GM19324 (cell line): ENCODE data around the gene B9D1.

ENCODE experiments used
- ATAC-seq: cut with Tn5 transposase; IDR thresholded peaks from one replicate; pipeline ENCODE4 v1.9.1; 2021; ENCODE audit warnings: mild to moderate bottlenecking, moderate library complexity; ENCODE audit not compliant: unreplicated experiment, low FRiP score

Gene B9D1

DNA sequence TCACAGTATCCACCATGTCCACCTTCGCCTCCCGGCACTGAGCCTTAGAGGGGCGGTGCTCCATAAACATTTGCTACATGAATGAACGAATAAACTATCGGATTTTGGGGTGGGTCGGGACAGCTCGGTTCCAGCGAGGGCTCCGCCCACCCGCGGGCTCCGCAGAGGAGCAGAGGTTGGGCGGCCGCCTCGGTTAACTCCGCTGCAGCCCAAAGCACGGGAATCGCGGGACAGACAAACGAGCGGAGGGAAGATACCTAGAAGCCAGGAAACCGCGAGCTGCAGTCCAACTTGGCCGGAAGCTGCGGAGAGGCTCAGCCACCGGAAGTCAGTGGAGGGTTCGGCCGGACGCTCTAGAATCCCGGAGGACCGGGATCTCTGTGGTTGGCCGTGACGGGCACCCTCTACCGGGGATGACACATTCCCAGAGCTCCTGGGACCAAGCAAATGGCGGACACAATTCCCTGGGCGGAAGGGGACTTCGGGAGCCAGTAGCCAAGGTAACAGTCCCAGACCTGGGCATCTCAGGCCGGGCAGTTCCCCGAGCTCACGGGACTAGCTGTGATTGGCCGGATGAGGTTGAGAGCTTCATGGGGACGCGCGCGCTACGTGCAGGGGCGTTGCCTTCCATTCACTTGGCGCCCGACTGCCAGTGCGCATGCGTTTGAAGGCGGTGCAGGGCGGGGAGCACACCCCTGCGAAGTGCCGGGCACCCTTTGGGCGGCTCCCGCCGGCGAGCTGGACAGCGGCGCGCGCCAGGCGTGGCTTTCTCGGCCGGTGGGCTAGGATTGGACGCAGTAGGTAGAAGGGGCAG lies 15.3 kb upstream of the B9D1 start:
- peak; percentile 95 for ATAC-seq

DNA sequence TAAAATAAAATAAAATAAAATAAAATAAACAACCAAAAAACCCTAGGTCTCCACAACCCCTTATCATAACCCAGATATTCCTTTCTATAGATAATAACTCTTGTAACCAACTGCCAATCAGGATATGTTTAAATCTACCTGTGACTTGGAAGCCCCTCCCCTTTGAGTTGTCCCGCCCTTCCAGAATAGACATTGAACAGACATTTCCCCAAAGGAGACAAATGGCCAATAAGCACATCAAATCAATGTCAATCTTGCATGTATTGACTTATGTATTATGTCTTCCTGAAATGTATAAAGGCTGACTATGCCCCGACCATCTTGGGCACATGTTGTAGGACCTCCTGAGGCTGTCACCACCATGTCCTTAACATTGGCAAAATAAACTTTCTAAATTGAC lies 14.3 kb upstream of the B9D1 start:
- ATAC-seq = no peak

DNA sequence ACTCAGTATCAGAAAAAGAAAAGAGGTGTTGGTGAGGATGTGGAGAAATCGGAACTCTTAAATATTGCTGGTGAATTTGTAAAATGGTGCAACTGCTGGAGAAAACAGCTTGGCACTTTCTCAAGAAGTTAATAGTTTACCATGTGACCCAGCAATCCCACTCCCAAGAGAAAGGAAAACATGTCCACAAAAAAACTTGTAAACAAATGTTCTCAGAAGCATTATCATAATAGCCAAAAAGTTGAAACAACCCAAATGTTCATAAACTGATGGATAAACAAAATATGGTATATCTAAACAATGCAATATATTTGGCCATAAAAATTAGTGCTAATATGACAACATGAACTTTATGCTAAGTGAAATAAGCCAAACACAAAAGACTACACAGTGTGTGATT lies 13.2 kb upstream of the B9D1 start:
- no peak for ATAC-seq

DNA sequence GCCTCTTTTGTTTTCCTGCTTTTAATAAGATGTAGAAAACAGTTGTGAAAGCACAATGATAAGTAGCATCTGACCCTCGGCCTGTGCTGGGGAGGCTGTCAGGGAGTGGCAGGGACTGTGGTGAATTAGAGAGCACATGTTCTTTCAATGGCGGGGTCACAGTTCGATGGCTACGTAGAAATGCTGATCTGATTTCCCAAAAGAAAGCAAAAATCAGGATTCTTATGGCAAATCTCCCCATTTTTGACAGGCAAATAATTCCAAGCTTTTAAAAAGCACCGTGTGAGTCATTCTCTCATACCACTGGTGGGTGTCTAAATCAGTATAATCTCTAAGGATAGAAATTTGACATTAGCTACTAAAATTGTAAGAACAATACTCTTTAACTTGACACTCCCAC lies 11.6 kb upstream of the B9D1 start:
- ATAC-seq = no peak

DNA sequence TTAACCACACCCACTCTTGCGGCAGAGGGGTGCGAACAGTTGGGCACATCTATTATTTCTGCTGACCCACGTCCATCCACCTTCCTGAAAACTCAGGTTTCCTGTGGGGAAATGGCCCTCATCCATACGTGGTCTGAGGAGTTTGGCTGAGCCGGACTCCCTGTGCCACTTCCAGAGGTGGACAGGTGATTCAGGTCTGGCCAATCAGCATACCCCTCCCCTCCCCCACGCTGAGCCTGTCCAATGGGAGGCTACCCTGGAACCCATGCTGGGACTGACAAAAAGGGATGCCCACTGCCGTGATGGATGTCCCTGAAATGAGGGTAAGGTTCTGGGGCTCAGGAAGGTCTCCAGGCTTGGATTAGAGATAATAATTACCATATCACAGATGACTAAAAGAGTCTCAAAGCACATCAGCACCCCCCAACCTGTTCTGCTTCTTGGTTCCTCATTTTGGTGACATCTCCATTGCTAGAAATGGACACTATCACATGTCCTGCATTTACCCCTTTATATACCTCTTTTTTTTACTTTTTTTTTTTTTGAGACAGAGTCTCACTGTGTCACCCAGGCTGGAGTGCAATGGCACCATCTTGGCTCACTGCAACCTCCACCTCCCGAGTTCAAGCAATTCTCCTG lies 10.5 kb upstream of the B9D1 start:
- ATAC-seq = no peak

DNA sequence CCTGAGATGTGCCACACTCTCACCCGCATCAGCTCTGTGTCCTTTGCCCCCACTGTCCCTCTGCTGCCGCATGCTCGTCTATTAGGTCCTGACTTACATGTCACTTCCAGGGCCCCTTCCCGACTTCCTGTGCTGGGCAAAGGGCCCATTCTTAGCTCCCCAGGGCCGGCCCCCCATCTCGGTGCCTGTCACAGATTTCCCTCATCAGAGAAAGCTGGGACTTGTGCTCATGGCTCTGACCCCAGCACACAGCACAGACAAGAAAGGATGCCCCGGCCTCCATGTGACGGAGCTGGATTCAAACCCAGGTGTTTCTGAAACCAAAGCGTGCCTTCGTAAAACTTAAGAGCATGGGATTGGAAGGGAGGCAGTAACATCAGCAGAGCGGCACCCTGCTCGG lies 9.9 kb upstream of the B9D1 start:
- no peak for ATAC-seq

DNA sequence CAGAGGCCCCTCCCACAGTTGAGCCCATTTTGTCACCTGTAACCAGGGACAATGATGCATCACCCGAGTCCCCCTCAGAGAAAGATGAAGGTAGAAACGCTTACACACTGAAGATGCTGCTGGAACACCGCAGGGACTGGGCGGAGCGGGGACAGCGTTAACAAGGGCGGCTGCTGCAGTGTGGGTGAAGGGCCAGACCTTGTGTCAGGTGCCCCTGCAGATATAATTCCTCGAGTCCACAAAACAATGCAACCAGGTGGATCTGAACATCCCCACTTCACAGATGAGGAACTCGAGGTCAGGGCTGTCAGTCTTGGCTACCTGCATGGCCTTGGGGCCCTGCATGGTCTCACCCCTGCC lies 9.5 kb upstream of the B9D1 start:
- ATAC-seq = no peak

DNA sequence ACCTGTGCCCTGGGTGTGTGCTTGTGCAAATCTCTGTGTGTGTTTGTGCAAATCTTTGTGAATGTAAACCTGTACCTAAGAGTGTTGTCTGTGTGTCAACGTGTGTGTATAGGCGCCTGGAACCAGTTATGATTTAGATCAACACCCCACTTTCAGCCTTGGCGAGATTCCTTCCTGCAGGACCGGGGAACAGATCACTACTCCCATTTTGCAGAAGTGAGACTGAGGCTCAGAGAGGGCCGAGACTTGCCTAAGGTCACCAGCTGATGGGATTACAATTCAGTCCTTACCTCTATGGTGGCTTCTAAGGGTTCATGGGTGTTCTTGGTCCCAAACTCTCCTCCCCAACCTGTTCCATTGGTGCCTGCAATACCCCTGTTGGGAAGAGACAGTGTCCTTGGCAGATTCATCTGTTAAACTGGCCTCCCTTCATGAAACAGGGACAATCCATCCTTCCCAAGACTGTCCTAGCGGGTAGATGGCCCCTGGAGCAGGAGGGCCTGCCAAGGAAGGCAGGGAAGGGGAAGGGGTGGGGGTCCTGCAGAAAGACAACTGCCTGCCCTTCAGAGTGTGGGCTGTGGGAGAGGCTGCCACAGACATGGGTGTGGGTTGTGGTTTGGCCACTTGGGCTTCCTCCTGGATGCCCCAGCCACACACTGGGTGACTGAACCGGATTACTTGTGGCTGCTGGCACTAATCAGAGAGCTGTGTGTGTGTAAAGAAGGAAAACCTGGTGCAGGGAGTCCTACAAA lies 8.9 kb upstream of the B9D1 start:
- ATAC-seq = no peak

DNA sequence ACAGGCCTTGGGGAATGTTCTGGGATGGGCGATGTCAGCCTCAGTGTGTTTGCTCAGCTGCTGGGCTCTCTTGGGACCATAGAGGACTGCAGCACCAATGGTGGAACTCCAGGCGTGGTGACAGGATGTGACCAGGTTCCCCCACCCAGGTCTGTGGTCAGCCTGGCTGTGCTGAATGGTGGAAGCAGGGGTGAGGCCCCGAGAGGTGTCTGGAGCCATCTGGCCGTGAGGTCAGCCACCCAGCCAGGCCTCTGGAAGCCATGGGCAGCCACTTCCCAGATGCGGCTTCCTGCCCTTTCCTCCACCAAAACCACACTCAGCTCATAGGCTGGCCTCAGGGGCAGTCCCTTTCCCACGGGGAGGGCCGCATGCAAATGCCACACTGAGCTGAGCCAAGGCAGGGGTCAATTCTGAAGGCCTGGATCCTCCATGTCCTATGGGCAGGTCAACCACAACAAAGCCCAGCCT lies 8.0 kb upstream of the B9D1 start:
- no peak for ATAC-seq

DNA sequence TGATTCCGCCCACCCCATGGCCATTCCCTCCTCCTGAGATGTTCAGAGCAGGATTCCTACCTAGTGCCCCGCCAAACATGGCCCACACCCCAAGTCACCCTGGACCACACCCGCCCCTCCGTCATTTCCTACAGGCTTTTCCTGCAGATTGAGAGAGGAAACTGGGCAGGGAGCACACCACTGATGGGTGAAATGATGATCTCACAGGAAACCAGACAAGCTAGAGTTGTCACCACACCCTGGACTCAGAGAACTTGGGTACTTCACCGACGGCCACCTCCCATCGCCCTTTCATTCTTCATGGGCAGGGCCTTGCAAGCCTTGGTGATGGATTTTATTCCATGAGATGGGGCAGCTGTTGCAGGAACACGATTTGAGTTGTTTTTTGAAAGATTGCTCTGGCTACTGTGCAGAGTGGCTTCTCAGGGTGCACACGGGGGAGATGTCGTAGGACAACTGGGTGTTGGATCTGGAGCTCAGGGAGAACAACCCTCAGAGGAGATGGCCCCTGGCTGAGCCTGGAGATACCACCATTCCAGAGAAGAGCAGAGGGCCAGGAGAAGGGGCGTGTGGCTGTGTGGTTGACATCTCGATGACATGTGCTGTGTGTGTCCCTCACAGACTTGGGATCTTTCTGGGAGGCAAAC lies 7.4 kb upstream of the B9D1 start:
- no peak for ATAC-seq

DNA sequence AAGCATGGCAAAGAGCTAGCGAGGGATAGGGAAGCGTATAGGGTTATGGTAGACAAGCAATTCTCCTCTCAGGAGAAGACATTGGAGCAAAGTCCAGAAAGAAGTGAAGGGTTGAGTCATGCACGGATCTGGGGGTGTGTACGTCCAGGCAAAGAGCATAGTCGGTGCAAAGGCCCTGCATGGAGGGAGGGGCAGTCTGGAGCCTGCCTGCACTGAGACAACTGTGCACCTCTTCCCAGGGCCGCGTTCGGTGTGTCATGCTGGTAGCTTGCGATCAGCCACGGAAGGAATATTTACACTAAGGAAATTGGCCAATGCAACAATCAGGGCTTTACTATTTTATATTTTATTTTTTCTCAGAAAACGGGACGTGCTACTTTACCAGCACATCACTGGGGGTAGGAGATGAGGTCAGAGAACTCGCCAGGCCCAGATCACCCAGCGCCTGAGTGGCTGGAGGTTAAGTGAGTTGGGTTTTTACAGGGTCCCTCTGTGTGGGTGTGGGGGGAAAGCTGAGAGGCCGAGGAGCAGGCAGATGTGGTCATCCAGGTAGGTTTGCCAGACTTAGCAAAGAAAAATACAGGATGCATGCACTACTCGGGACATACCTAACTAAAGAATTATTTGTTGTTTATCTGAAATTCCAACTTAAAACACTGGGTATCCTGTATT lies 6.7 kb upstream of the B9D1 start:
- no peak for ATAC-seq

DNA sequence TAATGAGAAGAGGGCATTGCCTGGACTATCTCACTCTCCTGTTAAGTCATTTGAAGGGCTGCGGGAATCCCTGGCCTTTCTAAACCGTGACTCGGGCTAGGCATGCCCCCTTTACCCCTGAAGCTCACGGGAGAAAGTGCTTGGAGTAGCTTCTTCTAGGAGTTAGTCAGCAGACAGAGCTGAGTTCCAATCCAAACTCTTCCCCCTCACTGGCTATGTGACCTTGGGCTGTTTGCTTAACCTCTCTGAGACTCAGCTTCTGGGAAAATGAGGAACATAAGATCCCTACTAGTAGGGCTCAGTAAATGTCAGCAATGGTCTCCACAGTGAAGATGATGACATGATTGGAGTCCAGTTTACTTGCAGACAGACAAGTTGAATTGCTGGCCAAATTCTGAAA lies 5.7 kb upstream of the B9D1 start:
- no peak for ATAC-seq

DNA sequence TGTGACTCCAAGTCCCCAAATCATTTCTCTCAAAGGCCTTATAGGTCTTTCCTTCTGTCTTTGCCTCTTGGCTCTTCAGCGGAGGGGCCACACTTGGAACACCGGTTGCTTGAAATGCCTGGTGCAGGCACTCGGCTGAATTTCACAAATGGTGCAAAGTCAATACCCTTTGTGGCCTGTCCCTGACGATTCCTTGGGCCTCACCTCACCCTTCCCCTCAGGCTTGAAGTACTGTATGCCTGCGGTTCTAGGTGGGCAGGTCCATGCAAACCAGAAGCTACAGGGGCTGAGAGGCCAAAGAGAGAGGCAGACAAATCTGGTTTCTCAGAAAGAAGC lies 4.1 kb upstream of the B9D1 start:
- ATAC-seq = no peak

DNA sequence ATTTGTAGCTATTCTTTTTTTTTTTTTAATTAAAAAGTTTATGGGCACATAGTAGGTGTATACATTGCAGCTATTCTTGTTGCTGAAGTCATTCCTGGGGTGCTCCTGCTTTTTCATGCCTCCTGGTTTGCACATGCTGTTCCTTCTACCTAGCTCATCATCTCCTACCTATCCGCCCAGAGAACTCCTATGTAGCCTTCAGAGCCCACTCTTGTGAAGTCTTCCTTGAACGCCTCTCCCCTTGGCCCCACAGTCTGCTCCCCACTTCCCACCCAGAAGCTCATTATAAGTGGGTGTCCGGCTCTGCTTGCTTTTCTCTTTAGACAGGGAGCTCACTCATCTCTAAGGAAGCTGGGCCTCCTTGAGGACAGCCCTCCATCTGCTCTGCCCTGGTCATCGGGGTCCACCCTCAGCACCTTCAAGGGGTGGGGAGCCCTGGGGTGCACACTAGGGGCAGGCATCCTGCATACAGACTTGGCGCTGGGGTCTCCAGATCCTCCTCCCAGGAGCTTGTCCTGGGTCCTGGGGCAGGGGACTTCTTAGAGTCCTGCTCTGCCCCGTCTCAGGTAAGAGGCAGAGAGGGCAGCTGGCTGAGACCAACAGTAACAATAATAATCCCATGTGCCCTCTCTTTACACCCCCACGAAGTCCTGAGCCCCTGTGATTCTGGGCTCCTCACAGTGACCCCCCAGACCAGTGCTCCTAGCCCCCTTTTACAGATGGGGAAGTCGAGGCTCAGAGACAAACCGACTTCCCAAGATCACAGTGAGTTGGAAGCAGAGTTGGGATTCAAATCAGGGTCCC lies 3.5 kb upstream of the B9D1 start:
- ATAC-seq = no peak

DNA sequence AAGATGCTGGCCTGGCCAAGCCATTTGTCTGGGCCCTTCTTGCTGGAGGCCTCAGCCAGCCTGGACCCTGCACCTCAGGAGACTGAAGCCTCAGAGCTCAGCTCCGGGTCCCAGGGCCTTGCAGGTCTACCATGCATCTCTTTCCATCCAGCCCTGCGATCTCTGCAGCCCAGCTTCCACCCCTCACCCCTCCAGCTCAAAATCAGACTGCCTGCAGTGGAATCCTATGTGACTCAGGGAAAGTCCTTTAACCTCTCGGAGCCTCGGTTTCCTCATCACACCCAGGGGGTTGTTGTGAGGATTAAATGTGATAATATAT lies 2.9 kb upstream of the B9D1 start:
- no peak for ATAC-seq

DNA sequence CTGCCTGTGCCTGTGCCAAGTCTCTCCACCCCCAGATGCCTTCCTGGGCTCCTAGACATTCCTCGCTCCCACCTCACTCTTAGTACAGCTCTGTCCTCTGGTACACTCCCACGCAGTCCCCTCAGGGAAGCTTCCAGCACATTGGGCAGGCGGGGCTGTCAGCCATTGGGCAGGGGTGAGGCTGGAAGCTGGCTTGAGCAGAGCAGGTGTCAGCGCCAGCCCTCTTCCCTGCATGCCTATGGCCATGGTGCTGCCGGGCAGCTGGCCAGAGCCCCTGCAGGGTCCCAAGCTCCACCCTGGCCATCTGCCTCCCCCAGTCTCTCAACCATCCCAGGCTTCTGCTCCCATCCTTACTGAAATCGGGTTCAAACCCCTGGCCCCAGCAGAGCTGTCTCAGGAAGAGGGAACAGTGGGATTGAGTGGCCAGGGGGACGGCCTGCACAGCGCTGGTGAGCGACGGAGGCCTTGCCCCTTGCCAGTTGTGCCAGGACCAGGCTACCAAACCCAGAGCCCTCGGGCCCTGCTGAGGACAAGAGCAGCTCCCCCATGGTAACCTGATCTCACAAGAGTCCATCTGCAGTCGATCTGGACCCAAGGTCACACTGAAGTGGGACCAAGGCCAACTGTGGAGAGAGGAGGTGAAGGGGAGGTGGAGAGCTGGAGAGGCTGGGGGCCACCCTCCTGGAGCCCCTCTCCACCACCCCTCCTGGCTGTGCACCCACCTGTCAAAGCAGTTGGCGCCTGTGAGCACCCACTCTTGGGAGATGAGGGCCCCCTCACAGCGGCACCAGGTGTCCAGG lies 2.4 kb upstream of the B9D1 start:
- ATAC-seq = no peak

DNA sequence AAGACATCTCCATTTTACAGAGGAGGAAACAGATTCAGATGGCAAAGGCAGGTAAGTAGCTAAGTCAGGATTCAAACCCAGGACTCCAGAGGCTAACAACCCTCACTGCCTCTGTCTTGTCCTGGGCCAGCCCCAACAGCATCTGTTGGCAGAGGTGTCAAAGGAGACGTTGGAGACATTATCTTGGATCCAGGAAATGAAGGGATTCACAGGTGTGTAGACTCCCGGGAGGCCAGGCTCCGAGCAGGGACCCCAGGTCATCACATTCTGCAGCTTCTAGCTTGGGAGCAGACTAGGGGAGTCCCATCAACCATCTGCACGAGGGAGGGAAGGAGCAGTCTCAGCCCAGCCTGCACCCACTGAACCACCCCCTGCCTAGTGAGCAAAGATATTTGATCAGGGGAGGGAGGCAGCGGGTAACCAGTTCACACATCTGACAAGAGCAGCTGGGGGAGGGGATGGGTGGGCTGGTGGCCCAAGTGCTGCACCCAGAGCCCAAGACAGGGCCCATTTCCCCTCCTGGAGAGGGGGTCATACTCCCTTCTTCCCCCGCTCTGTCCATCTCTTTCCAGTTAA lies 1.0 kb upstream of the B9D1 start:
- no peak for ATAC-seq

DNA sequence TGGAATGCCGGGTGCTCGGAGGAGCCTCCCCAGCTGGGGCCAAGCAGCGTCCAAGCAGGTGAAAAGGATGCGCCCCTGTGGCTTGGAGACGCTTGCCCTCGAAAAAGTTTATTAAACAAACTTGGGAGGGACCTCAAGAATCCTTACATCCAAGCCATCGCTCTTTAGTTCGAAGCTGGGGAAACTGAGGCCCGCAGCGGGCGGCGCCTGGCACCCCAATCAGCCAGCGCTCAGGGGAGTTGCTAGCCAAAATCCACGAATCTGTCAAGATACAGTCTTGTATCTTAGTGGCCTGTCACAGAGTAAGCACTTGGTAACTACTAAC lies 553 bp upstream of the B9D1 start:
- ATAC-seq = no peak

DNA sequence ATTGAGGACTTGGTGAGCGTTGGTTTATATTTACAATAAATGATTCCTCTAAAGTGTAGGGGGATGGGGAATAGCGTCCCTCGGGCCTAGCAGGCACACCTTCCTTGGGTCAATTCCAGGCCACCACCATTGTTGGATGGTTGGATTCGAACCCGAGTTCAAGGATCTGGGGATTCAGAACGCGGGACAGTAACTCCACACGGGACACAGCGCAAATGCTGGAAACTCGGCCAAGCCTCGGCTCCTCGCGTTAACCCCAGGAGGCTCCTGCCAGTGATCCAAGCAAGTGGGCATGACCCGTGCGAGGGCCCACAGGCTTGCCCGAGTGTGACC lies 613 bp downstream of the B9D1 start:
- ATAC-seq = no peak
